ENCODE results near the gene GBA3. TPM values are rescaled to one million over a fixed set of nuclear protein-coding genes. Genes with fewer than 3 reads are reported as not detected.

The GBA3 gene
- not detected in 2 replicates for total RNA-seq

GRCh38 chr4:22692736-22693135 is at the start of gene GBA3:
Gene GBA3 (plus strand): TSS chr4:22692937.

Other genes with a start within 250 kb of the GBA3 start
- 16.3 and 22.4 TPM in 2 replicates for gene ADGRA3, start 176.9 kb upstream of the GBA3 start, total RNA-seq

All from epithelial cell of umbilical artery (primary cell).